GM12878 (cell line): Measurements from ENCODE around the gene TMUB1. TPM values are rescaled to one million over a fixed set of nuclear protein-coding genes. Genes with fewer than 3 reads are reported as not detected.

Experiments used
- ATAC-seq: fragments of 200-7000 bp; cut with Tn5 transposase; 3 replicates; pipeline ENCODE4 v1.9.1; 2020; ENCODE audit warnings: mild to moderate bottlenecking, moderate library complexity
- BruUV-seq: library from RNA; stranded (reverse); fragments of 400-500 nt; replicated peaks from 2 replicates; lab custom pipeline; 2021; lab: Mats Ljungman, UMichigan
- CTCF ChIA-PET: fragments of 300-600 bp; sonication (Branson Sonifier 250); formaldehyde crosslinking; extraction: SDS; loops from one replicate; lab custom pipeline; 2021; ENCODE audit warnings: inconsistent platforms; lab: Yijun Ruan, JAX
- POLR2A ChIA-PET: fragments of 350-600 bp; formaldehyde crosslinking; extraction: SDS; loops from one replicate; lab custom pipeline; 2021; ENCODE audit warnings: inconsistent platforms; lab: Charles Lee
- RAD21 ChIA-PET: fragments of 300-600 bp; sonication (Branson Sonifier 250); formaldehyde crosslinking; loops from one replicate; lab custom pipeline; 2023; ENCODE audit warnings: antibody characterized with exemption; ENCODE audit not compliant: unreplicated experiment; lab: Charles Lee
- SMC1A ChIA-PET: fragments of 300-600 bp; sonication (Branson Sonifier 250); formaldehyde crosslinking; loops from one replicate; lab custom pipeline; 2023; ENCODE audit not compliant: unreplicated experiment, uncharacterized antibody; lab: Charles Lee
- DNase-seq: peaks from one replicate; pipeline ENCODE4 v3.0.0-alpha.2; 2011; ENCODE audit warnings: low read depth, low spot score
- FAIRE-seq: peaks from 3 replicates; lab custom pipeline; 2011; peaks lifted over from hg19 to GRCh38; lab: Jason Lieb, UNC
- H2AFZ ChIP-seq: 2 replicates; pipeline ENCODE4 v1.6.0; 2011; ENCODE audit warnings: low read depth, low read length, control low read depth; ENCODE audit not compliant: control insufficient read depth
- H3K27ac ChIP-seq: 2 replicates; pipeline ENCODE4 v1.5.1; 2011; ENCODE audit warnings: control low read depth; ENCODE audit not compliant: control insufficient read depth, insufficient read depth
- H3K27me3 ChIP-seq, 2 experiments: replicated peaks in 1 of 2; 2 replicates each; pipeline versions ENCODE4 v1.6.0 to v1.6.1; 2011; ENCODE audit warnings: low read length in 1 of 2; ENCODE audit not compliant: control insufficient read depth in 2 of 2, insufficient read depth in 2 of 2
- H3K36me3 ChIP-seq, 2 experiments: 2 replicates each; pipeline ENCODE4 v1.5.1; 2011; ENCODE audit warnings: low read length in 1 of 2; ENCODE audit not compliant: control insufficient read depth in 2 of 2, insufficient read depth in 2 of 2
- H3K4me1 ChIP-seq: 2 replicates; pipeline ENCODE4 v1.6.1; 2011; ENCODE audit warnings: mild to moderate bottlenecking, low read length, moderate library complexity, mixed read lengths; ENCODE audit not compliant: control insufficient read depth, insufficient read depth
- H3K4me2 ChIP-seq: 2 replicates; pipeline ENCODE4 v1.6.0; 2011; ENCODE audit warnings: control low read depth; ENCODE audit not compliant: control insufficient read depth, insufficient read depth
- H3K4me3 ChIP-seq: fragments of 200-600 bp; sonication (generic); 2 replicates; pipeline ENCODE4 v1.5.1; 2016
- H3K79me2 ChIP-seq: 2 replicates; pipeline ENCODE4 v1.6.0; 2011; ENCODE audit warnings: low read length; ENCODE audit not compliant: control insufficient read depth, insufficient read depth
- H3K9ac ChIP-seq: 2 replicates; pipeline ENCODE4 v1.8.0; 2011; ENCODE audit warnings: low read length, control low read depth, mixed read lengths; ENCODE audit not compliant: control insufficient read depth, insufficient read depth
- H3K9me3 ChIP-seq: replicated peaks from 3 replicates; pipeline ENCODE4 v1.5.1; 2011; ENCODE audit warnings: mild to moderate bottlenecking, low read length; ENCODE audit not compliant: control insufficient read depth, insufficient read depth
- H4K20me1 ChIP-seq: 2 replicates; pipeline ENCODE4 v1.6.0; 2011; ENCODE audit not compliant: control insufficient read depth, insufficient read depth
- BMI1 ChIP-seq: fragments of 450-650 bp; IDR thresholded peaks from 2 replicates; pipeline ENCODE4 v1.6.1; 2016; ENCODE audit warnings: mild to moderate bottlenecking, moderate library complexity, borderline replicate concordance
- CEBPB ChIP-seq, 2 experiments: fragments of 150-350 bp in 1 of 2; IDR thresholded peaks; 2 replicates each; pipeline ENCODE4 v1.6.1; 2012 to 2014; ENCODE audit warnings: low read depth in 2 of 2, low read length in 2 of 2, borderline replicate concordance in 1 of 2, inconsistent platforms in 1 of 2
- ESRRA ChIP-seq: IDR thresholded peaks from 2 replicates; pipeline ENCODE4 v1.6.1; 2012; ENCODE audit warnings: mild to moderate bottlenecking, low read length, improper control_type of control experiment
- MLLT1 ChIP-seq: fragments of 450-650 bp; IDR thresholded peaks from 2 replicates; pipeline ENCODE4 v1.6.1; 2016; ENCODE audit warnings: mild to moderate bottlenecking
- NFIC ChIP-seq: IDR thresholded peaks from 2 replicates; pipeline ENCODE4 v1.6.1; 2012; ENCODE audit warnings: low read depth, mild to moderate bottlenecking, inconsistent platforms, low read length, moderate library complexity
- NRF1 ChIP-seq: conservative IDR thresholded peaks from 2 replicates; pipeline ENCODE4 v1.6.1; 2011; ENCODE audit warnings: mild to moderate bottlenecking, low read depth, low read length, improper control_type of control experiment
- PRDM15 ChIP-seq: fragments of 450-650 bp; formaldehyde crosslinking; IDR thresholded peaks from 2 replicates; pipeline ENCODE4 v1.4.0; 2020; ENCODE audit warnings: mild to moderate bottlenecking, moderate library complexity
- SMC3 ChIP-seq: IDR thresholded peaks from 2 replicates; pipeline ENCODE4 v1.6.1; 2011; ENCODE audit warnings: low read length, improper control_type of control experiment, borderline replicate concordance
- SRF ChIP-seq, 2 experiments: IDR thresholded peaks; 2 replicates each; pipeline ENCODE4 v1.6.1; 2011; ENCODE audit warnings: low read depth in 2 of 2, low read length in 2 of 2, mild to moderate bottlenecking in 1 of 2, moderate library complexity in 1 of 2
- TCF3 ChIP-seq: IDR thresholded peaks from 2 replicates; pipeline ENCODE4 v1.6.1; 2012; ENCODE audit warnings: low read depth, mild to moderate bottlenecking, low read length, borderline replicate concordance; ENCODE audit not compliant: insufficient read depth
- ZBED1 ChIP-seq: IDR thresholded peaks from 2 replicates; pipeline ENCODE4 v1.6.1; 2016; ENCODE audit warnings: borderline replicate concordance
- ZBTB11 ChIP-seq: fragments of 450-650 bp; formaldehyde crosslinking; IDR thresholded peaks from 2 replicates; pipeline ENCODE4 v1.5.0; 2022; ENCODE audit warnings: mild to moderate bottlenecking, missing genetic modification characterization
- ZNF622 ChIP-seq: fragments of 450-650 bp; IDR thresholded peaks from 2 replicates; pipeline ENCODE4 v1.6.1; 2017; ENCODE audit warnings: mild to moderate bottlenecking, inconsistent platforms
- WGBS: methylation state at CpG from one replicate; pipeline ENCODE4 v1.1.6; 2016; ENCODE audit warnings: low lambda C conversion rate; ENCODE audit not compliant: insufficient replicate concordance, insufficient coverage; ENCODE audit errors: missing lambda C conversion rate; 5-methylcytosine and 5-hydroxymethylcytosine counted together
- in situ Hi-C: fragments of 300-500 bp; cut with MboI; formaldehyde crosslinking; loops from 9 replicates; pipeline ENCODE4 v1.14.3; 2018; ENCODE audit warnings: mixed read lengths
- intact Hi-C: fragments of 100-400 bp; cut with micrococcal nuclease; formaldehyde crosslinking; loops from one replicate; pipeline ENCODE4 v1.14.2; 2022; ENCODE audit not compliant: unreplicated experiment
- polyA plus RNA-seq, 11 experiments: library from polyadenylated mRNA; depleted of rRNA in 4 of 11; unstranded in 6 of 11; stranded (reverse) in 5 of 11; fragments of >200 nt; fragmentation: Nextera tagmentation in 4 of 11; fragmentation: Illumina TruSeq in 1 of 11; extraction: Ambion mirVana in 4 of 11; extraction: Trizol in 1 of 11; gene quantifications; 1 replicate in 1 of 11; 2 replicates in 10 of 11; pipeline versions ENCODE4 v1.2.1 to v1.2.3, GENCODE V29; 2011 to 2016; ENCODE audit warnings: inconsistent platforms in 2 of 11, missing spikeins in 2 of 11, low read depth in 1 of 11
- total RNA-seq, 4 experiments: library from RNA; depleted of rRNA in 3 of 4; stranded (reverse); fragments of >200 nt in 3 of 4; fragmentation: Illumina TruSeq in 1 of 4; extraction: Trizol in 1 of 4; gene quantifications; 2 replicates each; pipeline versions ENCODE4 v1.2.1 to v1.2.3, GENCODE V29; 2013 to 2021

Gene TMUB1
- total and polyA plus RNA-seq, 10 of the 15 experiments (the other 5 are each of a cell fraction or from before 2014, with no cell fraction given) = 0.27 to 79.5 (median 41.3) TPM; not detected in 1

GRCh38 chr7:151095123-151095797, 12.0 kb upstream of the TMUB1 start (continued):
- TF ChIP-seq BMI1 = no peak
- TF ChIP-seq, all 136 proteins: peak for 0

- CTCF ChIA-PET = interaction anchor here (3.4 kb wide), 1 partner anchor 16 kb away, joined by 19 read pairs; no protein-coding TSS in a partner anchor
- no peak for DNase-seq
- H3K36me3 ChIP-seq = peaks cover 0 to 5% of the 10 kb centered on the region in 2 experiments; a peak in 2 of 4 replicates
- BruUV-seq = no TSS peak
- RAD21 ChIA-PET = no interaction called here
- no peak overlapping the region for H3K27ac ChIP-seq
- POLR2A ChIA-PET = interaction anchor here (0.5 to 0.6 kb wide), 2 partner anchors 13 to 423 kb away, joined by 3 to 4 read pairs; no protein-coding TSS in a partner anchor
- ATAC-seq = no peak
- no peak overlapping the region for H3K4me3 ChIP-seq
- no peaks in the 10 kb centered on the region; the same call in 1 of the 2 replicates for H4K20me1 ChIP-seq
- H3K9me3 ChIP-seq = no peaks in the 10 kb centered on the region
- H3K27me3 ChIP-seq = no peaks in the 10 kb centered on the region
- H2AFZ ChIP-seq = no peak overlapping the region
- H3K4me1 ChIP-seq = peaks cover 1% of the 10 kb centered on the region
- 100% methylated on average over 5 of the region's 5 CpGs for WGBS
- in situ Hi-C loops = no loop called here
- no peak overlapping the region for H3K9ac ChIP-seq
- intact Hi-C loops = no loop called here
- SMC1A ChIA-PET = interaction anchor here (0.8 kb wide), 1 partner anchor 17 kb away, joined by 3 read pairs; no protein-coding TSS in a partner anchor
- FAIRE-seq = no peak
- peaks cover 50% of the 10 kb centered on the region for H3K79me2 ChIP-seq
- H3K4me2 ChIP-seq = no peak overlapping the region
- no peak for TF ChIP-seq ZBTB11
- TF ChIP-seq NFIC = no peak
- TF ChIP-seq MLLT1 = no peak
- TF ChIP-seq SMC3 = no peak
- TF ChIP-seq ZNF622 = no peak
- no peak for TF ChIP-seq NRF1
- no peak for TF ChIP-seq CEBPB (IDR thresholded peaks at IDR 0.05; ENCODE audit: borderline replicate concordance in 1 of 2, low read depth in 2 of 2, low read length in 2 of 2)
- TF ChIP-seq SRF (IDR thresholded peaks at IDR 0.05; ENCODE audit: low read depth in 2 of 2, low read length in 2 of 2) = no peak
- no peak for TF ChIP-seq PRDM15 (CRISPR knock-in tag)
- no peak for TF ChIP-seq ZBED1
- TF ChIP-seq ESRRA = no peak
- TF ChIP-seq TCF3 = no peak
Measured at GRCh38 chr7:151094675-151095074, 11.4 kb upstream of the TMUB1 start.
